Suppressor macrophage treated with lipopolysaccharide for 1 hour (primary cell): ENCODE results near the gene PREX1.
A peak's percentile ranks its signal among the peaks of the same experiment; 100 is the strongest.
"Not testable (repeated sequence)": the region's sequence is repeated elsewhere in the genome, so short reads cannot be mapped to it uniquely, and the experiment has no call there.

Source experiments
- DNase-seq, 3 donors: peaks; one replicate each; pipeline ENCODE4 v3.0.0-alpha.2; 2020 to 2022

Gene PREX1

DNA sequence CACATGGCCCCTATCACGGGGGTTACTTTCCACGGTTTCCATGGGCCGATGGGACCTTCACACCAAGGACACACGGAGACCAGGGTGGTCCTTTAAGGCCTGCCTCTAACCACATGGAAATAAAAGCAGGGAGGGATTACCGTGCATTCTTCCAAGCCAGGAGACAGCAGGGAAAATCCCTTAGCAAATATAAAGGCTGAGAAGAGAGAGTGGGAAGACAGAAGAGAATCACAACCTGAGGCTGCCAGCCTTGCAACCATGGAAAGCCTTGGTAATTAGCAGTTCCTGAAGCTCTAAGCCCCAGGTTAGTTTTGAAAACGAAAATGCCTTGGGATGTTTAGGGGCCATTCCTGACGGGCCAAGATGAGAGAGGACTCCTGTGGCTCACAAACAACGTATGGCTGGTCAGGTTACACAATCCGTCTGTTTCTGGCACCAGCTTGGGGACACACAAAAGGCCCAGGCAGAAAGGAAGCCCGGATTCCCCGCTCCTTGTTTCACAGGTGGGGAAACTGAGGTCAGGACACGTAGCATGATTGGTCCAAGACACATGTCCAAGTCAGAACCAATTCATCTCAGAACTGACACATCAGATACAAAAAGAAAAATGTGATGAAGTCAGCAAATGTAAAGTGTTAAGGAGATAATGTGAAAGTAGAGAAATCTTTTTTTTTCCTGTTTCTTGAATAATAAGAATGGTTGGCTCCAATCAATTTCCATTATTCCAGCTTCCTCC, 2.8 kb downstream of the PREX1 start:
- DNase-seq, result peak in 2 of 3 donors; percentile 28 to 35

DNA sequence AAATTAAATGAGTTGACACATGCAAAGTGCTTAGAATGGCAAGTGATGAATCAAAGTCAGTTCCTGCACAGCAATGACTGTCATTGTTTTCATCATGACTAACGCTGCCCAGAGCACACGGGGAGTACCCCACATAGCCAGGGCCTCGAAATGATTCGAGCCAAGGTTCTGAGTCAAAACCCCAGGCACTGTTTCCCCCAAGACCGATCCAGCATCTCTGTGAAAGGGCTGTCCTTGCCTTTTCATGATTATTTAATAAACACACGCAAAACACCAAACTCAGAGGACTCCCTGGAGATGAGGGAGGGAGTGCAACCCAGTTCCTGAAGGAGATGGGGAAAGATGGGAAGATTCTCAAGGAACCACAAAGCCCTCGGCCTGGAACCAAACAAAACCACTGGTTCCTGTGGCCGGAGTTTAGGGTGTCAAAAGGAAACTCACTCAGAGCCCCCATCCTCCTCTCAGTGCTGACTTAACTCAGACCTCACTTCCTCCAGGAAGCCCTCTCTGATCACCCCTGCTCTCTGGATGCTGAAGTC, 3.8 kb downstream of the PREX1 start:
- DNase-seq, result peak; percentile 90 to 96 (median 95)

DNA sequence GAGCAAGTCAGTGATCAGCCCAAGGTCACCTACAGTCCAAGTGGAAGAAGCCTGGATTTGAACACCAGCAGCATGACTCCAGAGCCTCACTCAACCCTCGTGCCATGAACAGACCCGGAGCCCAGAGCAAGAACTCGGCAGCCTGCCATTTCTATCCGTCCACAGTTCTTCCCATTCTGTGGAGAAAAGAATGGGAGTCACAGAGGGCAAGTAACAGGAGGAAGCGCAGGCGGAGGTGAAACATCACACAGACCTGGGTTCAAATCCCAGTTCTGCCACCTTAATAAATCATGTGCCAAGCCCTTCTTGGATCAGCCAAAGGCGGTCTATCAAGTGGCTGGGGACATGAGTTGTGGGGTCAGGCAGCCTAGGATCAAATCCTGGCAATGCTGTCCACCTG, 4.3 kb downstream of the PREX1 start:
- peak in 1 of 3 donors; percentile 12 for DNase-seq

DNA sequence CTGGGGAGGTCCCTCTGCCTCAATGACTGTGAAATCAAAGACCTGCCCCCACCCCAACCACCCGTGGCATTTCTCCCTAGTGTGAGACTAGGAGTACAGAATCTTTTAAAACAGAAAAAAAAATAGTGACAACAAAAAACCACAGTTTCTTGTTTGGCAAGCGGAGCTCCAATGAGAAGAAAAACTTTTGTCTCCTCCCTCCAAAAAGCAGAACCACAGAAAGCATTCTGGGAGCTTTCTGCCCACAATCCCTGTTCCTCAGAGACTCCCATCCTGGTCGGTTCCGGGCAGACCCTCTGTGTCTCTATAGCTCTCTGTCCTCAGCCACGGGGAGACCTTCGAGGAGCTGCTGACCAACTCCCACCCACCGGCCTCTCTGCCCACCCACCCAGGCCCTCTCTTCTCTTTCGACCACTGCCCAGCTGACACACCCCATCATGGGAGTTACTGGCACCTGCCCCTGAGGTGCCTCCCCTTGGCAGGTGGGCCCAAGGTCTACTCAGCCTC, 4.9 kb downstream of the PREX1 start:
- peak; percentile 65 to 77 (median 73) for DNase-seq

DNA sequence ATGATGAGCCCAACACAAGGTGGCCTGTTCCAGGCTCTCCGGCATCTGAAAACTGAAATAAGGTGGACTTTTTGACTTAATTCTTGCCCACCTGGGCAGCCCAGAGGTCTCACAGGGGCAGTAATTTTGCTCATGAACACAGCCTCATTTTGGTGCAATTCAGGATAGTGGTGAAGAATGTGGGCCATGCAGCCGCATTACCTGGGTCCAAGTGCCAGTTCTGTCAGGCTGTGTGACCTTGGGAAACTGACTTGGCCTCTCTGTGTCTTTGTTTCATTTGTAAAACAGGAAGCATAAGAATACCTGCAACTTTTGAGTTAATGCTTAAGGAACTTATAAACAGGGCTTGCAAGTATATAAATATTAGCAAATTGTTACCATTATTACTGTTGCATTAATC, 5.6 kb downstream of the PREX1 start:
- no peak for DNase-seq

DNA sequence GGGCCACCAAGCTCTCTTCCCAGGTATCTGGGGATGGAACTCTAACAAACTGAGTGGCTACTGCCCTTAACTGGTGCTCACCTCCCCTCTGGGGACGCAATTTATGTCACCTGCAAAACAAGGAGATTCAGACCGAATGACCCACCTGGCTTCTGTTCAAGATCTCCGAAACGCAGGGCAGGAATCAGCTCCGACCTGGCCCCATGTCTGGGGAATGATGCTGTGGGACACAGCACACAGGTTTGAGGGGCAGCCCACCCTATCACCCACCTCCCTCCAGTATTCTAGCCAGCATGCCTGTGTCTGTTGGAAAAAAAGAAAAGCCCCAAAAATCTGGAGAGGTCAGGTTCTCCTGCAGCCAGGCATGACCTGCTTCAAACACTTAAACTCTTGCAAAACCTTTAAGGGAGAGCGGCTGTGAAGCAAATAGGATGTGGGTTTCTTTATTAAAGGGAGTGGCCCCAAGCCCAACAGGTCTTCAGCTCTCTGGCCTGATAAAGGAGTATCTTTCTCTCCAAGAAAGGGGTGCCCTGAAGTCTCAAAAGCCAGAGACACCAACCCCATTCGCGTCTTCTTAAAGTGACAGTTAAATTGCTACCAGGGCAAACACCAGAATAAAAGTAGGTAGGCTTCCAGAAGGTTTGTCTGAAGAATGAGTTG, 6.4 kb downstream of the PREX1 start:
- no peak for DNase-seq

DNA sequence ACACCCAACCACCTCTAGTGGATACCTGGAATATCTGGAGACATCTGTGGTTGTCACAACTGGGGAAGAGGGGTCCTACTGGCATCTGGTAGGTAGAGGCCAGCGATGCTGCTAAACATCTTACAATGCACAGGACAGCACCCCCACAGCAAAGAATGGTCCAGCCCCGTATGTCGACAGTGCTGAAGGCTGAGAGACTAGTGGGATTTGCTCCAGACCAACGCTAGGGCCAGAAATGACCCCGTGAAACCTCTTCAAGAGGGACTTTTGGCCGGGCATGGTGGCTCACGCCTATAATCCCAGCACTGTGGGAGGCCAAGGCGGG, 7.2 kb downstream of the PREX1 start:
- DNase-seq, result no peak

DNA sequence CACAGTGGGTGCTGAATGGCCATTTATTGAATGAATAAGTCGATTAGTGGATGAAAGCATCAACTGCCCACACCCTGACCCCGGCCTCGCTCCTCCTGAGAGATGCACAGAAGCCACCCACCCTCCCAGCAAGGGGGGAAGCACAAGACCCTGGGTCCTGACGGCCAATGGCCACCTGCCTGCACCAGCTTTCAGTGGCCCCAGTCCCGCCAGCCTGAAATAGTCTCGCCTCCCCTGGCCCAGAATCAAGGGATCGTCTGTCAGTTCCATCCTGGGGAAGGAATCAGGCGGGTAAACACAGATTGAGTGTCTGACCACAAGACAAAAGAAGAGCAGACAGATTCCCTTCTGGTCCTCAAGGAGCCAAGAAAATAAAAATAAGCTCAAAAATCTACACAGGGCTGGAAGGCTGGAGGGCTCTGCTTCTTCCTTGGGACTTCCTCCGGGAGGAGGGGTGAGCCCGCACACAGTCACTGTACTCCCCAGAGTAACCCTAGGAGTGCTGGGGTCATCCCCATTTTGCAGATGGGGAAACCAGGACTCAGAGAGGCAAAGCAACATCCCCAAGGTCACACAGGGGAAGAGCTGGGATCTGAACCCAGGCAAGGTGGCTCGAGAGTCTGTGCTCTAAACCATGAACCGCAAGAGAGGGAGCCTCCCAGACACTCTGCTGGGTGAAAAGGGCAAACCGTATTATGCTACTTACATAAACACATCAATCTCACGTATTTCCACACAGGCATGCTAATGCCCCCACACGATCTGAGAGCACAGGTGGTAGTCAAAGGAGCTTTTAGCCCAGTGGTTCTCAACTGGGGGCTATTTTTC, 7.8 kb downstream of the PREX1 start:
- DNase-seq, result no peak

DNA sequence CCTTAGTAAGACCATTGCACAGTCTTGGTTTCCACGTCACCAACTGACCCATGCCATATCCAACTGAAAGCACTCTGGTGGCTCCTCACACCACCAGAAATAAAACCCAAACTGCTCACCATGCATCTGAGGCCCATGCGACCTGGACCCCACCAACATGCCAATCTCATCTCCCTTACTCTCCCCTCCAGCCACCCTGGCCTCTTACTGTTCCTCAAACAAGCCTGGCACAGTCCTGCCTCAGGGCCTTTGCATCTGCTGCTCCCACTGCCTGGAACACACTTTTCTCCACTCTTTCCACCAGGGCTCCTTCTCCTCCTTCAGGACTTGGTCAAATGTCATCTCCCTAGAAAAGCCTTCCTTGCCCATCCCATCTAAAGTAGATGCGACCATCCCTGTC, 8.7 kb downstream of the PREX1 start:
- DNase-seq, result no peak

DNA sequence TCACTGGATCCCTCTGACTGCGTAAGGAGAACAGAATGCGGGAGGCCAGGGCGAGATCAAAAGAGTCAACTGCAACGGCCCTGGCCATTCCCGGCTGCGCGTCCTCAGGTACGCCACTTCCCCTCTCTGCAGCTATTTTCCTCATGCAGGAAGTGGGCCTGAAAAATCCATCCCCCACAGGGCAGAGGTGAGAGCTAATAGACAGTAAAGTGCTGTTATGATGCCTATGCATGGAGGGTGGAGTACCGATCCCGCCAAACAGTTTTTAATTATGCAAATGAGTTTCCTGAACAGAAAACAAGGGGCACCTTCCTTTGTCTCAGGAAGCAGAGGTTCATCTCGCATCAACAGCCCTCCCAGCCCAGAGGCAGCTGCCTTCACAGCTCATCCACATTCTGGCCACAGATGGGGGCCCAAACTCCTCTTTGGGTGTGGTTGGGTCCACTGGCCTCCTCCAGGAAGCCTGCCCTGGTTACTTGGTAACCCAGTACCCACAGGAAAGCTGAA, 9.3 kb downstream of the PREX1 start:
- DNase-seq, result no peak

DNA sequence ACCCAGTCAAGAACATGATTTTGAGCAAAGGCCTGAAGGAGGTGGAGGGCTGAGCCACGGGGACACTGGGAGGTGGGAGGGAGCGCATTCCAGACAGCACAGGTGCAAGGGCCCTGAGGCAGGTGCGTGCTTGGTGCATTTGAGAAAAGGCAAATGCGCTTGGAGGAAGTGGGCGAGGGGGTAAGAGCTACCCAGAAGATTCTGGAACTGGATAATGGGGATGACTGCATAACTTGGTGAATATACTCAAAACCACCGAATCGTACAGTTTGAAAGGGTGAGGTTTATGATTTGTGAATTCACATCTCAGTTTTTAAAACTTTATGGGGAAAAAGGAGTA, 9.8 kb downstream of the PREX1 start:
- DNase-seq, result no peak

DNA sequence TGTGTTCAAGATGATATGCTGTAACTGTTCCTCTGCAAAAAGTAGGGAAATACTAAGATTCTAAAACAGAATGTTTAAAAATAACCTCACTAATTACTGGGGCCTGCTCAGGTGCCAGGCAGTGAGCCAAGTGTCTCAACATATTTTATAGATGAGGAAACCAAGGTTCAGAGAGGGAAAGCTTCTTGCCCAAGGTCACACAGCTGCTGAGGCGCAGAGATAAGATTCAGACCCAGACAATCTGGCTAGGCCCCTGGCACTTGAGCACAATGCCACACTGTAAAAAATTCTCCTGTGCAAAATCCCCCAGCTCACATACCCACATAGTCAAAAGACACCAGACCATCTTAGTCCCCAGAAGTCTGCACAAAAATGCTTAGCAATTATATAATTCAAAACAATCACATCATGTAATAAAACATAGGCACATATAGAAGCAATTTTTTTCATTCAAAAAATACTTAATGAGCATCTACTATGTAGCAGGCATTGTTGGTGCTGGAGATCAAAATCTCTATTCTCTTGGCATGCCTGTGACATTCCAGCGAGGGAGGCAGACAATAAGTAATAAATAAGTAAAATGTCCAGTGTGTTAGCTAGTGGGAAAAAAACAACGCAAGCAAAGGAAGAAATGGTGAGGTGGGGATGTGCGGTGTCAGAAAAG, 10.3 kb downstream of the PREX1 start:
- DNase-seq, result no peak

DNA sequence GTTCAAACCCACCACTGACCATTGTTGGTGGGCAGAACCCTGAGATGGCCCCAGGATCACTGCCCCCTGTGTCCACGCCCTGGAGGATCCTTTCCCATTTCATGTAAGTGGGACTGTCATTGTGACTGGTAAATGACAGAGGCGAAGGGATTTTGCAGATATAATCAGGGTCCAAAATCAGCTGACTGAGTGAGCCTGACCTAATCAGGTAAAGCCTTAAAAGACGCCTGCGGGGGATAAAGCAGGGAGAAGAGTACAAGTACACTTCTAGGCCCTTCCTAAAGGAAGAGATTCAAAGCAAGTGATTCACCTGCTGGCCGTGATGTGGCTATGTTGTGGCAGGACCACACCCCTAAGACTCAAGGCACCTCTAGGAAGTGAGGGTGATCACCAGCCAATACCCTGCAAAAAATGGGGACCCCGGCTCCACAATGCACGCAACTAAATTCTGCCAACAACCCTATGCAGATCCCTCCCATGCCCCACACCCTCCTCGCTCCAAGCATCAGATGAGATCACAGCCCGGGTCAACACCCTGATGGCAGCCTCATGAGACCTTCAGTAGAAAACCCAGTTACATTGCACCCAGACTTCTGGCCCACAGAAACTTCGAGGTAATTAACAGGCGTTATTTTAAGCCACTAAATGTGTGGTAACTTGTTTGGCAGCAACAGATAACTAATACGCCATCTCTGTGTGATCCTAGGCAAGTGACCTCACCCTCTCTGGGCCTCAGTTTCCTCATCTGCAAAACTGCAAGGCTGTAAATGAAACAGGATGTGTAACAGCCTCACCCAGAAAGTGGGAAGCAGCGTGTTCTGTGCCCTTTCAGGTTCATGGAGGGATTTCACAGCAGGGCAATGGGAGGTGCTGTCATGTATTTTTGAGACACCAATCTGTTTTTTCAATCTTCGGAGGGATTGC, 11.3 kb downstream of the PREX1 start:
- DNase-seq, result peak; percentile 26 to 45 (median 36)

DNA sequence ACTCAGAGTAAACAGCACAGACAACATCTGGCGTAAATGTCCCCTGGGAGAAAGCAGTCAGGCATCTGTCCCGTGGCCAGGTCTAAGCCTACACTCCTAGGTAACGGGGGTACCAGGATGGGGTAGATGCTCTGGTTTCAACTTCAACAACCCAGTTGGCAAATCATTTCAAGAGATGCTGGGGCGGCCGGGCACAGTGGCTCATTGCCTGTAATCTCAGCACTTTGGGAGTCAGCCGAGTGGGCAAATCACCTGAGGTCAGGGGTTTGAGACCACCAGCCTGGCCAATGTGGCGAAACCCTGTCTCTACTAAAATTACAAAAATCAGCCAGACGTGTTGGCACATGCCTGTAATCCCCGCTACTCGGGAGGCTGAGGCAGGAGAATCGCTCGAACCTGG, 12.3 kb downstream of the PREX1 start:
- no peak for DNase-seq

DNA sequence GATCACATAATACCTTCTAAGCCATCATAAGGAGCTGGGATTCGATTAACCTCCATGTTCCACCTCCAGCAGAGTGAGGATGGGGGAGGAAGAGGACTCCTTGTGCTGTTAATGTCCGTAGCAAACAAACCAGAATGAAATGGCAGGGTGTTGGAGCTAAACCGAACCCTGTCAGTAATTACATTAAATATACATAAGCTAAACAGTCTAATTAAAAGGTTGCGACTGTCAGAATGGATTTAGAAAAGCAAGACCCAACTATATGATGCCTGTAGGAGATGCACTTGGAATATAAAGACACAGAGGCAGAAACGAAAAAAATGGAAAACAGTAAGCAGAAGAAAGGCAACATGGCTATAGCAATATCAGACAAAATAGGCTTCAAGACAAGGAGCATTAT, 13.2 kb downstream of the PREX1 start:
- DNase-seq, result no peak

DNA sequence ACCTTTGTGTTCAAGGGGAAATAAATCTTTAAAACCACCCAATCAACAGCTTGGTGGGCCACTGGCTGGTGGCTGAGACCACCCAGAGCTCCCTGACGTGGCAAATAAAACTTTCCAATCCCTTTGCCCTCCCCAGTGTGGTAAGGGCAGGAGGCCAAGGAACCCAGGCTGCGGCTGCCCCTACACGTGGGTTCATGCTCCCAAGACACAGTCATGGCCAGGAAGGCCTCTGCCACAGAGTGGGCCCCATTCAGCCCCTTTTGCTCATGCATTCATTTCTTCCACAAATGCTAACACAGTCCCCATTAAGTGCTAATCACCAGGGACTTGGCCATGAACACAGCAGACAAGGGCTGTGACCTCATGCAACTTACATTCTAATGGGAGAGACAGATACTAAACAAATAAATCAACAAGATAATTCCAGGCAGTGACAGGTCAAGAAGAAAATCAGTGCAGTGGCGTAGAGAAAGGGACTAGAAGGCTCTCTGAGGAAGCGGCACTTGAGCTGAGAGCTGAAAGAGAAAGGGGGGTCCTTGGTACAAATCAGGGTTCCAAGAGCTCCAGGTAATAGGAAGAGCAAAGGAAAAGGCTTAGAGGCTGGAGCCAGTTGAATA, 13.8 kb downstream of the PREX1 start:
- DNase-seq, result no peak

DNA sequence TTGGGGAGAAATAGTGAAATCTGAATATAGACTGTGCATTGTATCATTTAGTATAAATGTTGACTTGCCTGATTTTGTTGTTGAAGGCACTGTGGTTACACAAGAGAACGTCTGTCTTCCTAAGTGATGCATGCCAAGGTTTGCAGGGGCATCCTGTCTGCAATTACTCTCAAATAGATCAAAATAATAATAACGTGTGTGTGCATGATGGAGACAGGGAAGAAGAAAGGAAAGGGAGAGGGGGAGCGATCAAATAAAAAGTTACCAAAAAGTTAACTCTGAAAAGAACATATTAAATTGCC, 14.4 kb downstream of the PREX1 start:
- DNase-seq, result no peak

DNA sequence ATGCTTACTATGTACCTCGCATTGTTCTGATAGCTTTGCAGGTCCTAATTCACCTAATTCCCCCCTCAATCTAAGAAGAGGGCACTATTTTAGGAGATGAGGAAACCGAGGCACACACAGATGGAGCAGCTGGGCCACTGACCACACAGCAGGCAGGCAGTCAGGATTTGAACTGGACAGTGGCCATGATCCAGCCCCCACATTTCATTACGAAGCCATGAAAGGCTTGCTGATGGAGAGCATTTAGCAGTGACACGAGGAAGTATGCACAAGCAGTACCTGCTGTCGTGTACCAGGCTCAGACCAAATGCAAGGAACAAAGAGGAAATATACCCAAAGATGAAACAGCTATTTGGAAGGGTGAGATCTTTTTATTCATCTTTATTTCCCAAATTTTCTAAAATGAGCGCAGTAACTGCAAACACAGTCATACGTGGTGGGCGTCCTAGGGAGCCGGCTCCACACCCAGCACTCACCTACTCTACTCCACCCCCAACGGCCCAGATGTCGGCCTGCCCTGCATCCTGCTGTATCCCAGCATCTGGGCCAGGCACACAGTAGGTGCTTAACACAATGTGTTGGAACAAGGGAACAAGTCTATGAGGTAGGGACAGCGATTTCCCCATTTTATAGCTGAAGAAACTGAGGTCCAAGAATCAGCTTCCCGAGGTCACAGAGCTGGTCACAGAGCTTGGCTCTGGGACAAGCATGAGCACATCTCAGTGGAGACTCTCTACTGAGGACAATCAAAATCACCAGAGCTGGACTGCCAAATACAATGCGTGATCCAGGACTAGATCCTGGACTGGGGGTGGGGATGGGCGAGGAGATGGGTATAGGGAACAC, 15.0 kb downstream of the PREX1 start:
- no peak for DNase-seq

DNA sequence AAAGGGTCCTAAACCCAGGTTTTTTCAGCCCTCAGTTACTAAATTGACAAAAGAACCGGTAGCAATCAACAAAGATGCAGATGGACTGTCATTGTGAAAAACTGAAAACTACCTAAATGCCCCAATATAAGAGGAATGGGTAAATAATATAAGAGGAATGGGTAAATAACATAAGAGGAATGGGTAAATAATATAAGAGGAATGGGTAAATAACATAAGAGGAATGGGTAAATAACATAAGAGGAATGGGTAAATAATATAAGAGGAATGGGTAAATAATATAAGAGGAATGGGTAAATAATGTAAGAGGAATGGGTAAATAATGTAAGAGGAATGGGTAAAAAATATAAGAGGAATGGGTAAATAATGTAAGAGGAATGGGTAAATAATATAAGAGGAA, 15.7 kb downstream of the PREX1 start:
- DNase-seq, result not testable (repeated sequence)

DNA sequence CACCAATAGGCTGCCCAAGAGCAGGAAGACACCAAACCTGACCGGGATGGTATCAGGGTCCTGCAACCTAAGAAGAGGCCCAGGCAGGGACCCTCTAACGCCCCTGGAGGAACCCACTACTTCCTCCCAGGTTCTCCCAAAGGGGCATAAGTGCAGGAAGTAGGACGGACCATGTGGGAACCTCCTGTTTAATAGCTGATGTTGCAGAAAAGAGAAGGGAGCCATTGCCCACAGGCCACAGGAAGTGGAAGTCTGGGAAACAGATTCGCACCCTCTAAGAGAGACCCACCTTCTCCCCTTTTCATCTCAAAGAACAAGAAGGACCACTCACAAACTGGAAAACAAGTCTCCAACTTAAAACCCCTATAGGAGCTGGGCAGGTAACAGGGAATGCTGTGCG, 18.1 kb downstream of the PREX1 start:
- no peak for DNase-seq
